Measurements from ENCODE around the gene TTYH3.

DNA sequence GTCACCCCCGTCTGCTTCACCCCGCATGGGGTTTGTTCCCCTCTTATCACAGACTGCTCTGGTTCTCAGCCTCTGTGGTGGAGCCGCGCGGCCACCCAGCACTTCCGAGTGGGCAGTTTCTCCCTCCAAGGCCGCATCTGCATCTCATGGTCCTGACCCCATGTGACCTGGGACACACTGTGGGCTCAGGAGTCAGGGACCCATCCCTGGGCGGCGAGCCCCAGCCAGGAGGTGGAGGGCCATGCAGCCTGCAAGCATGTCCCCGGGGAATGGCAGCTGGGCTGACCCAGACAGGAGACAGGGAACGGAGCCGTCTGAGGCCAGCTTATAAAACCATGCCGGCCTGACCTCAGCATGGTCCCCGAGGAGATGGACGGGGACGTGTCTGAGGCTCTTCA lies 25.2 kb upstream of the TTYH3 start:
- TF ChIP-seq POLR2A (IDR thresholded peaks at IDR 0.05; ENCODE audit: low read length) (no peak), GATA1 (IDR thresholded peaks at IDR 0.05; ENCODE audit: low read depth, low read length) (no peak)

Measured in erythroblast (primary cell).